ENCODE data around the gene SH2D1A. TPM values are rescaled to one million over a fixed set of nuclear protein-coding genes. Genes with fewer than 3 reads are reported as not detected.

SH2D1A gene
- total RNA-seq, 2 donors from 2014 or later: 0.52 TPM; not detected in 1

GRCh38 chrX:124337916-124338315 is 8.4 kb upstream of the SH2D1A start:
- ATAC-seq (no peak), DNase-seq (no peak)
- no peaks in the 10 kb centered on the region for H3K27me3 ChIP-seq
- WGBS, 2 donors: 15 to 23% methylated on average over 1 of the region's 1 CpG
- no peaks in the 10 kb centered on the region for H3K9me3 ChIP-seq
- no peak overlapping the region for H3K27ac ChIP-seq
- H3K4me3 ChIP-seq: no peak overlapping the region
- no peaks in the 10 kb centered on the region for H3K4me1 ChIP-seq
- H3K36me3 ChIP-seq (replicated peaks in 1 of 2; ENCODE audit: insufficient read depth in 1 of 2, low read depth in 2 of 2): no peaks in the 10 kb centered on the region
- TF ChIP-seq CTCF (IDR thresholded peaks at IDR 0.05) (no peak), POLR2A (IDR thresholded peaks at IDR 0.05) (no peak)
- intact Hi-C loops (cut with DNase I): no loop called here

- H3K9me3 ChIP-seq: no peaks in the 10 kb centered on the region
- H3K4me3 ChIP-seq: no peak overlapping the region
- no peaks in the 10 kb centered on the region for H3K27me3 ChIP-seq
- DNase-seq: no peak
- 80% methylated on average over 6 of the region's 6 CpGs for WGBS, 2 donors
- intact Hi-C loops (cut with DNase I): no loop called here
- ATAC-seq: no peak
- no peaks in the 10 kb centered on the region for H3K36me3 ChIP-seq (replicated peaks in 1 of 2; ENCODE audit: insufficient read depth in 1 of 2, low read depth in 2 of 2)
- H3K27ac ChIP-seq: no peak overlapping the region
- TF ChIP-seq CTCF (IDR thresholded peaks at IDR 0.05) (no peak), POLR2A (IDR thresholded peaks at IDR 0.05) (no peak)
- no peaks in the 10 kb centered on the region for H3K4me1 ChIP-seq
Measured at GRCh38 chrX:124338733-124339514, 7.4 kb upstream of the SH2D1A start.

- intact Hi-C loops (cut with DNase I): no loop called here
- 50 to 68% methylated on average over 7 of the region's 7 CpGs for WGBS, 2 donors
Measured at GRCh38 chrX:124341396-124342132, 4.8 kb upstream of the SH2D1A start.

GRCh38 chrX:124342174-124342867 is 4.0 kb upstream of the SH2D1A start:
- TF ChIP-seq POLR2A (IDR thresholded peaks at IDR 0.05) (no peak), CTCF (IDR thresholded peaks at IDR 0.05) (no peak)
- H3K4me3 ChIP-seq: no peak overlapping the region
- H3K27me3 ChIP-seq: no peaks in the 10 kb centered on the region
- no peak for ATAC-seq
- no peak for DNase-seq
- intact Hi-C loops (cut with DNase I): no loop called here
- no peaks in the 10 kb centered on the region for H3K4me1 ChIP-seq
- no peaks in the 10 kb centered on the region for H3K36me3 ChIP-seq (replicated peaks in 1 of 2; ENCODE audit: insufficient read depth in 1 of 2, low read depth in 2 of 2)
- no peak overlapping the region for H3K27ac ChIP-seq
- 71 to 72% methylated on average over 7 of the region's 7 CpGs for WGBS, 2 donors
- H3K9me3 ChIP-seq: no peaks in the 10 kb centered on the region

More at GRCh38 chrX:124341396-124342132, 4.8 kb upstream of the SH2D1A start:
- no peak for DNase-seq
- no peak overlapping the region for H3K27ac ChIP-seq
- TF ChIP-seq POLR2A (IDR thresholded peaks at IDR 0.05): no peak
- TF ChIP-seq CTCF (IDR thresholded peaks at IDR 0.05): no peak
- H3K4me3 ChIP-seq: no peak overlapping the region
- H3K27me3 ChIP-seq: no peaks in the 10 kb centered on the region
- no peaks in the 10 kb centered on the region for H3K9me3 ChIP-seq
- H3K4me1 ChIP-seq: no peaks in the 10 kb centered on the region
- ATAC-seq: no peak
- no peaks in the 10 kb centered on the region for H3K36me3 ChIP-seq (replicated peaks in 1 of 2; ENCODE audit: insufficient read depth in 1 of 2, low read depth in 2 of 2)

Measured in body of pancreas (tissue), 4 donors.